HG02588 (cell line): ENCODE data around the gene BCAP31.
"Not testable (repeated sequence)": the region's sequence is repeated elsewhere in the genome, so short reads cannot be mapped to it uniquely, and the experiment has no call there.

ENCODE experiments used
- ATAC-seq: cut with Tn5 transposase; IDR thresholded peaks from one replicate; pipeline ENCODE4 v1.9.1; 2021; ENCODE audit warnings: mild to moderate bottlenecking, moderate library complexity; ENCODE audit not compliant: unreplicated experiment

Gene BCAP31

GRCh38 chrX:153719238-153719637 lies 4.9 kb downstream of the BCAP31 start:
- ATAC-seq = no peak

GRCh38 chrX:153717445-153717844 lies 6.7 kb downstream of the BCAP31 start:
- ATAC-seq = no peak

GRCh38 chrX:153714256-153714655 lies 9.9 kb downstream of the BCAP31 start:
- ATAC-seq = no peak

- no peak for ATAC-seq
Measured at GRCh38 chrX:153709726-153710674, 14.2 kb downstream of the BCAP31 start.

GRCh38 chrX:153708415-153708814 lies 15.8 kb downstream of the BCAP31 start:
- no peak for ATAC-seq

- ATAC-seq = no peak
Measured at GRCh38 chrX:153707406-153707805, 16.8 kb downstream of the BCAP31 start.

- no peak for ATAC-seq
Measured at GRCh38 chrX:153706799-153707198, 17.4 kb downstream of the BCAP31 start.

- not testable (repeated sequence) for ATAC-seq
Measured at GRCh38 chrX:153705403-153706060, 18.7 kb downstream of the BCAP31 start.

- ATAC-seq = not testable (repeated sequence)
Measured at GRCh38 chrX:153704631-153705402, 19.4 kb downstream of the BCAP31 start.

- ATAC-seq = no peak
Measured at GRCh38 chrX:153704021-153704526, 20.1 kb downstream of the BCAP31 start.

- no peak for ATAC-seq
Measured at GRCh38 chrX:153703036-153703370, 21.2 kb downstream of the BCAP31 start.

- no peak for ATAC-seq
Measured at GRCh38 chrX:153702336-153703035, 21.7 kb downstream of the BCAP31 start.

- ATAC-seq = no peak
Measured at GRCh38 chrX:153701706-153702105, 22.5 kb downstream of the BCAP31 start.

GRCh38 chrX:153700967-153701366 lies 23.2 kb downstream of the BCAP31 start:
- no peak for ATAC-seq

GRCh38 chrX:153700376-153700945 lies 23.7 kb downstream of the BCAP31 start:
- no peak for ATAC-seq

- not testable (repeated sequence) for ATAC-seq
Measured at GRCh38 chrX:153699784-153700371, 24.3 kb downstream of the BCAP31 start.

GRCh38 chrX:153699210-153699783 lies 24.9 kb downstream of the BCAP31 start:
- ATAC-seq = not testable (repeated sequence)

- ATAC-seq = no peak
Measured at GRCh38 chrX:153697924-153698865, 26.0 kb downstream of the BCAP31 start.
